ENCODE results near the gene CLSTN2. TPM values are rescaled to one million over a fixed set of nuclear protein-coding genes. Genes with fewer than 3 reads are reported as not detected.

CLSTN2 gene
- total RNA-seq, 1 experiment from 2014 or later: 0.07 TPM

DNA sequence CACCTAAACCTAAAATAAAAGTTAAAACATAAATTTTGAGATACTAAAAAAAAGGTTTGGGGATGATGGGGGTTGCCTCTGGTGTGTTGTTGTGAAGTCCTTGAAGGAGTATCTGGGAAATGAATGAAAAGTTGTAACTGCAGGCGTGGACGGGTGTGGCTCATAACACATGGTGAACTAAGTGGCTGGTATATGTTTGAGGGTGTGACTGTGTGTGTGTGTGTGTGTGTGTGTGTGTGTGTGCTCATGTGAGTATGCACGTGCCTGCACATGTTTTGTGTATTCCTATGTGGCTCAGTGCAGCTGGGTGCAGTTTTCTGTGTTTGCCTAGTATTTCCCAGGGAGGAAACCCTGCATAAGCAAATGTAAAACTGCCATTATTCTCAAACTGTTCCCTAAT is 513.0 kb downstream of the CLSTN2 start:
- Mint-ChIP-seq H3K27me3 (ENCODE audit: unreplicated experiment) (peaks cover 69% of the 10 kb centered on the region), H3K4me3 (ENCODE audit: low read depth, unreplicated experiment) (no peak overlapping the region), H3K4me1 (ENCODE audit: low read depth, unreplicated experiment) (no peaks in the 10 kb centered on the region), H3K36me3 (ENCODE audit: insufficient read depth, unreplicated experiment) (no peaks in the 10 kb centered on the region), H3K27ac (ENCODE audit: unreplicated experiment) (no peak overlapping the region), H3K9me3 (ENCODE audit: low read depth, unreplicated experiment) (no peaks in the 10 kb centered on the region)
- intact Hi-C loops (cut with micrococcal nuclease; ENCODE audit: unreplicated experiment): no loop called here
- CTCF ChIA-PET: no interaction called here
- DNase-seq: no peak
- no TSS peak for BruUV-seq (replicated peaks)
- TF ChIP-seq, protein P1, sequence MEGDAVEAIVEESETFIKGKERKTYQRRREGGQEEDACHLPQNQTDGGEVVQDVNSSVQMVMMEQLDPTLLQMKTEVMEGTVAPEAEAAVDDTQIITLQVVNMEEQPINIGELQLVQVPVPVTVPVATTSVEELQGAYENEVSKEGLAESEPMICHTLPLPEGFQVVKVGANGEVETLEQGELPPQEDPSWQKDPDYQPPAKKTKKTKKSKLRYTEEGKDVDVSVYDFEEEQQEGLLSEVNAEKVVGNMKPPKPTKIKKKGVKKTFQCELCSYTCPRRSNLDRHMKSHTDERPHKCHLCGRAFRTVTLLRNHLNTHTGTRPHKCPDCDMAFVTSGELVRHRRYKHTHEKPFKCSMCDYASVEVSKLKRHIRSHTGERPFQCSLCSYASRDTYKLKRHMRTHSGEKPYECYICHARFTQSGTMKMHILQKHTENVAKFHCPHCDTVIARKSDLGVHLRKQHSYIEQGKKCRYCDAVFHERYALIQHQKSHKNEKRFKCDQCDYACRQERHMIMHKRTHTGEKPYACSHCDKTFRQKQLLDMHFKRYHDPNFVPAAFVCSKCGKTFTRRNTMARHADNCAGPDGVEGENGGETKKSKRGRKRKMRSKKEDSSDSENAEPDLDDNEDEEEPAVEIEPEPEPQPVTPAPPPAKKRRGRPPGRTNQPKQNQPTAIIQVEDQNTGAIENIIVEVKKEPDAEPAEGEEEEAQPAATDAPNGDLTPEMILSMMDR (IDR thresholded peaks at IDR 0.05; ENCODE audit: unreplicated experiment): no peak

DNA sequence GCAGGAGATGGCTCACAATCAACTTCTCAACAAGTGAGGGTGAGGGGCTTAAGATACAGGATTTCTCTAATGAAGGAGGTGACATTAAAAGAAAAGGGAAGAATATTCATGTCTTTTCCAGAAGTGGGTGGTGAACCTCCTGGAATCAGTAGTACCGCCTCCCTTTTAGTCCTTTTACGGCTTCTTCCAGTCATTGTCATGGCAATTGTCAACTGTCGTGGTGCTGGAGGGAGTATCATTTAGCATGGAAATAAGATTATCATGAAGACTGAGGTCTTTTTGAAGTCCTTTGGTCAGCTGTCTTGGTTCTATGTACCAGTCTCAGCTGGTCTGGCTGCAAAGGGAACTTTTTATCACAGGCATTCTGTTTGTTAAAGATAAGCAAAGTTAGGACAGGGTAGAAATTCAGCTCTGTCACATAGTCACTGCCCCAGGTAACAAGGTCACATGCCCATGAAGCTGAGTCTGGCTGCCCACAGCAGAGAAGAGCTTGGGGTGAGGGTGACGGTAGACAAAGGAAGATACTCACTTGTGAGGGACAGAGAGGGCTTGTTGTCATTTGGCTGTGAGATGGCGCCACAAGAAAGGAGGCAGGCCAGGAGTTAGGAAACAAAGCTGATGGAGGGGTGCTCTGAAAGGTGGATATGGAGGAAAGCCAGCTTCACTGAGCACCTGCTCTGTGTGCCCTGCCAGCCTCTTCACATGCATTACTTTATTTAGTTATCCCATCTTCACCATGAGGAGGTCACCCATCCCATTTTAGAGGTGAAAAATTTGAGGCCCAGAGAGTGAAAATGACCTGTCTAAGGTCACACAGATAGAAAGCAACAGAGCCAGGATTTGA is 514.6 kb downstream of the CLSTN2 start:
- Mint-ChIP-seq H3K27me3 (ENCODE audit: unreplicated experiment) (peaks cover 66% of the 10 kb centered on the region), H3K9me3 (ENCODE audit: low read depth, unreplicated experiment) (no peaks in the 10 kb centered on the region), H3K27ac (ENCODE audit: unreplicated experiment) (no peak overlapping the region), H3K36me3 (ENCODE audit: insufficient read depth, unreplicated experiment) (no peaks in the 10 kb centered on the region), H3K4me1 (ENCODE audit: low read depth, unreplicated experiment) (no peaks in the 10 kb centered on the region), H3K4me3 (ENCODE audit: low read depth, unreplicated experiment) (no peak overlapping the region)
- CTCF ChIA-PET: interaction anchor here (1.6 kb wide), 1 partner anchor 11 kb away, joined by 3 read pairs; no protein-coding TSS in a partner anchor
- no TSS peak for BruUV-seq (replicated peaks)
- TF ChIP-seq, protein P1 (IDR thresholded peaks at IDR 0.05; ENCODE audit: unreplicated experiment): no peak
- intact Hi-C loops (cut with micrococcal nuclease; ENCODE audit: unreplicated experiment): no loop called here
- DNase-seq: no peak

DNA sequence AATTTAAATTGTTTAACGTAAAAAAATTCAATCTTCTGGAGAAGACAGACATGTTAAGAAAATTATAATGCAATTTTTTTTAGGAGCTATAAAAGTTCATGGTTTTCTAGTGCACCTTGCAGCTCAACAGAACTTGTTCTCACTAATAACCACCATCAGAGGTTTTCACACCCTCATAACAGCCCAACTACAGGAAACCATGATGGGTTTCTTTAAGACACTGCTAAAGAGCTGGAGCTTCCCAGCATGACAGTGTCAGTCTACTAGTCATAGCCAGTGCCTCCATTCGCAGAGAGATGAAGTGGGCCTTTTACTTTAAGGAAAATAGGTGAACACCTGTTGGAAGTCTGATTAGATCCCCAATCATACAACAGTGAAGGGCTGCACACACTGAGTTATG is 518.8 kb downstream of the CLSTN2 start:
- no peak for DNase-seq
- TF ChIP-seq, protein P1 (IDR thresholded peaks at IDR 0.05; ENCODE audit: unreplicated experiment): no peak
- H3K4me3 Mint-ChIP-seq (ENCODE audit: low read depth, unreplicated experiment): no peak overlapping the region
- no peaks in the 10 kb centered on the region for H3K9me3 Mint-ChIP-seq (ENCODE audit: low read depth, unreplicated experiment)
- H3K27ac Mint-ChIP-seq (ENCODE audit: unreplicated experiment): no peak overlapping the region
- CTCF ChIA-PET: no interaction called here
- intact Hi-C loops (cut with micrococcal nuclease; ENCODE audit: unreplicated experiment): no loop called here
- H3K27me3 Mint-ChIP-seq (ENCODE audit: unreplicated experiment): peaks cover 25% of the 10 kb centered on the region
- no peaks in the 10 kb centered on the region for H3K36me3 Mint-ChIP-seq (ENCODE audit: insufficient read depth, unreplicated experiment)
- BruUV-seq (replicated peaks): no TSS peak
- H3K4me1 Mint-ChIP-seq (ENCODE audit: low read depth, unreplicated experiment): no peaks in the 10 kb centered on the region

DNA sequence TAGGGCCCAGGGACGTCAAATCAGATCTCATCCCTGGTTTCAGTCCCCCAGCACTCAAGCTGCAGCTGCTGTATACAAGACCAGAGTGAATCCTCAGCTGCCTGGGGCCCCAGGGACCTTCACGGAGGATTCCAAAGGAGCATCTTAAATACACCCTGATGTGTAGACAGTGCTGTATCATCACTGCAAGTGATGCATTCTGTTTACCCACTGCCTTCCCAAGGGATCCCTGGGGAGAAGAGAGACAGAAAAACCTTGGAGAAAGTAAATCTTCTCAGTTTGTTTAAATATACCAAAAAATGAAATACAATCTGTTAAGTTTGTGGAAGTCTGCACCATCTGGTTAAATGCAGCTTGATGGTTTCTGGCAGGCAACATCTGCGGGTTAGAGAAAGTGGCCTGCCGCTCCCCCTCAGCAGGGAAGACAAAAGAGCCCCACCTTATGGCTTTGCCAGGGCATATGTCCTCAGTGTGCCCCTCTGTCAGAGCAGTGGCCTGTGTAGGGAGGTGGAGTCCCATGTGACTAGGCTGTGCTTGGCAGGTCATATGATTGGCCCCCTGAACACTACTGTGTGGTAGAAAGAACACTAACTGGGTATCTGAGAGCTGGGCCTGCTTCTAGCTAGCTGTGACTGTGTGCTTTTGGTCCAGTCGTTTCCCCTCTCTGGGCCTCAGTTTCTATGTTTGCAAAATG is 520.7 kb downstream of the CLSTN2 start:
- H3K27me3 Mint-ChIP-seq (ENCODE audit: unreplicated experiment): peaks cover 35% of the 10 kb centered on the region

More for the DNA sequence above, 520.7 kb downstream of the CLSTN2 start:
- TF ChIP-seq, protein P1 (IDR thresholded peaks at IDR 0.05; ENCODE audit: unreplicated experiment): no peak
- Mint-ChIP-seq H3K27ac (ENCODE audit: unreplicated experiment) (no peak overlapping the region), H3K4me1 (ENCODE audit: low read depth, unreplicated experiment) (no peaks in the 10 kb centered on the region), H3K9me3 (ENCODE audit: low read depth, unreplicated experiment) (no peaks in the 10 kb centered on the region), H3K4me3 (ENCODE audit: low read depth, unreplicated experiment) (no peak overlapping the region), H3K36me3 (ENCODE audit: insufficient read depth, unreplicated experiment) (no peaks in the 10 kb centered on the region)
- no TSS peak for BruUV-seq (replicated peaks)
- DNase-seq: no peak
- CTCF ChIA-PET: no interaction called here
- intact Hi-C loops (cut with micrococcal nuclease; ENCODE audit: unreplicated experiment): no loop called here
